ENCODE measurements around the gene STK17B. TPM values are rescaled to one million over a fixed set of nuclear protein-coding genes. Genes with fewer than 3 reads are reported as not detected.

The STK17B gene
- total RNA-seq, 2 experiments from 2014 or later = 95.0 to 148 TPM

DNA sequence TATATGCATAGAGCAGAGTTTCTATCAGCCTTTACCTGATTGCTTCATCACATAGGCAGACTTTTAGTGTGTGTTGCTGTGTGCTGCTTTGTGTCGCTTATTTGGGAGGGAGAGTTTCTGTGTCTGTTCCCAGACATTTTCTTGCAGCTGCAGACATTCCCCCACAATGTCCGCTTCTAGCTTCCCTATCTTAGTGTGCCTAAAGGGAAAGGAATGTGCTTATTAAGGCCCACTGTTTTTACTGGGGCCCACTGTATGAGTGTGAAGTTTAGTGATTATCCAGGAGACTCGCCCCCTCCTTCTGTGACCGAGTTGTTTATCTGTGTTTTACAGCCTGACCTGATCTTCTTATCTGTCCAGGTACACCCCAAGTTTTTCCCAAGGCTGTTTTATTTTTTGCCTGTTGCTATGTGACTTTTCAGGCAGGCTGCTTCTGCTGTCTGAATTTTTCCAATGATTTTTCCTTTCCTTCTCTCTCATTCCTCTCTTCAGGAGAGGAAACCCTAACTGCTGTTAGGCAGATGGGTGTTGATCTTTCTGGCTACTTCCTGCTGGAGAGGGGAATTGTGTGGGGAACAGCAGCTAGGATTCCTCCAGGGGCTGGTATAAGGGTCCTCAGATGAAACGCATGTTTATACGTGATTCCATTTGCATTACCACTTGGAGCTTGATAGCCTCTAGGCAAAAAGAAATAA, 47.6 kb downstream of the STK17B start:
- Histone ChIP-seq H3K36me3 (ENCODE audit: insufficient read depth, low read length) (no peaks in the 10 kb centered on the region), H4K20me1 (ENCODE audit: insufficient read depth, low read length) (no peaks in the 10 kb centered on the region), H3K27ac (ENCODE audit: low read depth, low read length, poor library complexity, severe bottlenecking) (no peak overlapping the region), H3K4me2 (ENCODE audit: low read length) (no peak overlapping the region), H3K9me2 (ENCODE audit: insufficient read depth, low read length) (no peaks in the 10 kb centered on the region), H3K79me2 (ENCODE audit: insufficient read depth, low read depth, low read length) (no peaks in the 10 kb centered on the region), H3K4me3 (ENCODE audit: low read depth, low read length, poor library complexity, severe bottlenecking) (no peak overlapping the region), H3K4me1 (ENCODE audit: insufficient read depth, low read length, poor library complexity, severe bottlenecking) (no peaks in the 10 kb centered on the region), H2AFZ (ENCODE audit: low read length) (no peak overlapping the region), H3K9me3 (ENCODE audit: low read length) (0 out of 2 replicates have a peak, but pooled peaks cover 11% of the 10 kb centered on the region)
- DNase-seq (ENCODE audit: low spot score) = no peak
- ChIA-PET CTCF (ENCODE audit: unreplicated experiment) (no interaction called here), POLR2A (interaction anchor here (0.8 kb wide), 1 partner anchor 196 kb away, joined by 3 read pairs; no protein-coding TSS in a partner anchor)
- TF ChIP-seq, protein P1, sequence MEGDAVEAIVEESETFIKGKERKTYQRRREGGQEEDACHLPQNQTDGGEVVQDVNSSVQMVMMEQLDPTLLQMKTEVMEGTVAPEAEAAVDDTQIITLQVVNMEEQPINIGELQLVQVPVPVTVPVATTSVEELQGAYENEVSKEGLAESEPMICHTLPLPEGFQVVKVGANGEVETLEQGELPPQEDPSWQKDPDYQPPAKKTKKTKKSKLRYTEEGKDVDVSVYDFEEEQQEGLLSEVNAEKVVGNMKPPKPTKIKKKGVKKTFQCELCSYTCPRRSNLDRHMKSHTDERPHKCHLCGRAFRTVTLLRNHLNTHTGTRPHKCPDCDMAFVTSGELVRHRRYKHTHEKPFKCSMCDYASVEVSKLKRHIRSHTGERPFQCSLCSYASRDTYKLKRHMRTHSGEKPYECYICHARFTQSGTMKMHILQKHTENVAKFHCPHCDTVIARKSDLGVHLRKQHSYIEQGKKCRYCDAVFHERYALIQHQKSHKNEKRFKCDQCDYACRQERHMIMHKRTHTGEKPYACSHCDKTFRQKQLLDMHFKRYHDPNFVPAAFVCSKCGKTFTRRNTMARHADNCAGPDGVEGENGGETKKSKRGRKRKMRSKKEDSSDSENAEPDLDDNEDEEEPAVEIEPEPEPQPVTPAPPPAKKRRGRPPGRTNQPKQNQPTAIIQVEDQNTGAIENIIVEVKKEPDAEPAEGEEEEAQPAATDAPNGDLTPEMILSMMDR (conservative IDR thresholded peaks at IDR 0.05; ENCODE audit: low read length) = no peak
- no peak for TF ChIP-seq EZH2phosphoT487 (IDR thresholded peaks at IDR 0.05; ENCODE audit: borderline replicate concordance, low read depth, low read length)
- intact Hi-C loops (cut with micrococcal nuclease; ENCODE audit: unreplicated experiment) = no loop called here
- no TSS peak for BruUV-seq (replicated peaks)

DNA sequence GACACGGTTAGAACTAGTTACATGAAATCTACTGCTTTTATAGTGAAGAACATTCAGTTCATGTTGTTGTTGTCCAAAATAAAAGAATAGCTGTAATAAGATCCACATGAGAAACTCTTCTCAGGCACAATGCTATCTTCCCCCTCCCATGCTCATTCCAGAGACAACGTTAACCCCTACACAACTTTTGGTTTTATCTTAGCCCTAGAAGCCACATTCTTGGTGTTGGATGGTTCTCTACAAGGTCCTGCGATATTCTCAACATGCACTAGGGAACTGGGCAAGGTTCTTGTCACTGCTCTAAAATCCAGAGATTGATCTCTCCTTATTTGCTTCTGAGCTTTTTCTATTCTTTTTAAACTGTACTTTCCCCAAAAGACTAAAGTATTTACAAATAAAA, 51.5 kb downstream of the STK17B start:
- TF ChIP-seq EZH2phosphoT487 (IDR thresholded peaks at IDR 0.05; ENCODE audit: borderline replicate concordance, low read depth, low read length) = no peak
- TF ChIP-seq, protein P1 (conservative IDR thresholded peaks at IDR 0.05; ENCODE audit: low read length) = no peak
- H3K9me3 ChIP-seq (ENCODE audit: low read length) = no peaks in the 10 kb centered on the region

DNA sequence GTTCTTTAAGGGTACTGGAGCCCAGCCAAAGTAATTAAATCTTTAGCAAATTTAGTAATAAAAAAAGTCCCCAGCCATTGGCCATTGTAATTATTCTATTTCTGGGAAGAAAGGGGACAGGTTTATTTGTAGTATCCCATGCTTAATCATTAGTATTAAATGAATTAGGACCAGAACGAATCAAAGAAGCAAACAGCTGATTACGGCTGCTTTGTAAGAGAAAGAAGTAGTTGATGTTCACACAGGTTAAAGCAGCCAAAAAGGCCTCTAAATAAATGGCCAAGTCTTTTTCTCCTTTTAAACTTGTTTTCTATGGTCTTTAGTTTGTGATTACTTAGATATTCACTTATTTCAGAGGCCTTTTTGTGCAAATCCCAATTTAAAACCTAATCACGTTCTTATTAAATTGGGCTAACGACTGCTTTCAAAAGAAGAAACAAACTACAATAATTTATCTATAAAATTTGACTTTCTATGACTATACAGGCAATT, 54.1 kb downstream of the STK17B start:
- Histone ChIP-seq H3K4me1 (ENCODE audit: insufficient read depth, low read length, poor library complexity, severe bottlenecking) (no peaks in the 10 kb centered on the region), H3K4me3 (ENCODE audit: low read depth, low read length, poor library complexity, severe bottlenecking) (no peak overlapping the region), H3K27ac (ENCODE audit: low read depth, low read length, poor library complexity, severe bottlenecking) (no peak overlapping the region), H3K9me2 (ENCODE audit: insufficient read depth, low read length) (no peaks in the 10 kb centered on the region), H3K79me2 (ENCODE audit: insufficient read depth, low read depth, low read length) (no peaks in the 10 kb centered on the region), H2AFZ (ENCODE audit: low read length) (no peak overlapping the region), H3K4me2 (ENCODE audit: low read length) (no peak overlapping the region), H3K36me3 (ENCODE audit: insufficient read depth, low read length) (no peaks in the 10 kb centered on the region), H4K20me1 (ENCODE audit: insufficient read depth, low read length) (no peaks in the 10 kb centered on the region), H3K9me3 (ENCODE audit: low read length) (no peaks in the 10 kb centered on the region)
- ChIA-PET POLR2A (no interaction called here), CTCF (ENCODE audit: unreplicated experiment) (no interaction called here)
- no TSS peak for BruUV-seq (replicated peaks)
- intact Hi-C loops (cut with micrococcal nuclease; ENCODE audit: unreplicated experiment) = no loop called here
- no peak for DNase-seq (ENCODE audit: low spot score)
- no peak for TF ChIP-seq EZH2phosphoT487 (IDR thresholded peaks at IDR 0.05; ENCODE audit: borderline replicate concordance, low read depth, low read length)
- TF ChIP-seq, protein P1 (conservative IDR thresholded peaks at IDR 0.05; ENCODE audit: low read length) = no peak

More for the DNA sequence above, 51.5 kb downstream of the STK17B start:
- H3K79me2 ChIP-seq (ENCODE audit: insufficient read depth, low read depth, low read length) = no peaks in the 10 kb centered on the region
- BruUV-seq (replicated peaks) = no TSS peak
- no peak for DNase-seq (ENCODE audit: low spot score)
- no peak overlapping the region for H3K4me3 ChIP-seq (ENCODE audit: low read depth, low read length, poor library complexity, severe bottlenecking)
- no peaks in the 10 kb centered on the region for H3K4me1 ChIP-seq (ENCODE audit: insufficient read depth, low read length, poor library complexity, severe bottlenecking)
- H3K27ac ChIP-seq (ENCODE audit: low read depth, low read length, poor library complexity, severe bottlenecking) = no peak overlapping the region
- intact Hi-C loops (cut with micrococcal nuclease; ENCODE audit: unreplicated experiment) = no loop called here
- ChIA-PET CTCF (ENCODE audit: unreplicated experiment) (no interaction called here), POLR2A (interaction anchor here (0.7 to 1.5 kb wide), 4 partner anchors 23 to 537 kb away, joined by 3 read pairs; no protein-coding TSS in a partner anchor)
- H3K9me2 ChIP-seq (ENCODE audit: insufficient read depth, low read length) = no peaks in the 10 kb centered on the region
- no peak overlapping the region for H3K4me2 ChIP-seq (ENCODE audit: low read length)
- H2AFZ ChIP-seq (ENCODE audit: low read length) = no peak overlapping the region
- no peaks in the 10 kb centered on the region for H4K20me1 ChIP-seq (ENCODE audit: insufficient read depth, low read length)
- no peaks in the 10 kb centered on the region for H3K36me3 ChIP-seq (ENCODE audit: insufficient read depth, low read length)

Data from OCI-LY7 (cell line).